Hepatocyte (in vitro differentiated cells): Measurements from ENCODE around the gene ZNF560.
"Not testable (repeated sequence)": the region's sequence is repeated elsewhere in the genome, so short reads cannot be mapped to it uniquely, and the experiment has no call there.

Experiments used
- EZH2 ChIP-seq: fragments of 200-600 bp; sonication (generic); IDR thresholded peaks from 2 replicates; pipeline ENCODE4 v1.6.1; 2016; ENCODE audit warnings: antibody characterized with exemption, mild to moderate bottlenecking, borderline replicate concordance
- EZH2phosphoT487 ChIP-seq: fragments of 200-600 bp; sonication (generic); IDR thresholded peaks from one replicate; pipeline ENCODE4 v1.6.1; 2018; ENCODE audit warnings: antibody characterized with exemption, mild to moderate bottlenecking, low read depth, moderate library complexity; ENCODE audit not compliant: unreplicated experiment, severe bottlenecking
- TF ChIP-seq, protein P1 (sequence below): fragments of 200-600 bp; sonication (generic); IDR thresholded peaks from 2 replicates; pipeline ENCODE4 v1.5.1; 2016; ENCODE audit warnings: antibody characterized with exemption, mild to moderate bottlenecking; ENCODE audit not compliant: poor library complexity

DNA sequence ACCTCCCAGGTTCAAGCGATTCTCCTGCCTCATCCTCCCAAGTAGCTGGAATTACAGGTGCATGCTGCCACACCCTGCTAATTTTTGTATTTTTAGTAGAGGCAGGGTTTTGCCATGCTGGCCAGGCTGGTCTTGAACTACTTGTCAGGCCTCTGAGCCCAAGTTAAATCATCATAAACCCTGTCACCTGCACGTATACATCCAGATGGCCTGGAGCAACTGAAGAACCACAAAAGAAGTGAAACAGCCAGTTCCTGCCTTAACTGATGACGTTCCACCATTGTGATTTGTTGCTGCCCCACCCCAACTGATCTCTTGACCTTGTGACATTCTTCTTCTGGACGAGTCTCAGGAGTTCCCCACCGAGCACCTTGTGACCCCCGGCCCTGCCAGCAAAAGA is 40.8 kb upstream of the ZNF560 start:
- not testable (repeated sequence) for TF ChIP-seq EZH2, EZH2phosphoT487
- TF ChIP-seq, protein P1, sequence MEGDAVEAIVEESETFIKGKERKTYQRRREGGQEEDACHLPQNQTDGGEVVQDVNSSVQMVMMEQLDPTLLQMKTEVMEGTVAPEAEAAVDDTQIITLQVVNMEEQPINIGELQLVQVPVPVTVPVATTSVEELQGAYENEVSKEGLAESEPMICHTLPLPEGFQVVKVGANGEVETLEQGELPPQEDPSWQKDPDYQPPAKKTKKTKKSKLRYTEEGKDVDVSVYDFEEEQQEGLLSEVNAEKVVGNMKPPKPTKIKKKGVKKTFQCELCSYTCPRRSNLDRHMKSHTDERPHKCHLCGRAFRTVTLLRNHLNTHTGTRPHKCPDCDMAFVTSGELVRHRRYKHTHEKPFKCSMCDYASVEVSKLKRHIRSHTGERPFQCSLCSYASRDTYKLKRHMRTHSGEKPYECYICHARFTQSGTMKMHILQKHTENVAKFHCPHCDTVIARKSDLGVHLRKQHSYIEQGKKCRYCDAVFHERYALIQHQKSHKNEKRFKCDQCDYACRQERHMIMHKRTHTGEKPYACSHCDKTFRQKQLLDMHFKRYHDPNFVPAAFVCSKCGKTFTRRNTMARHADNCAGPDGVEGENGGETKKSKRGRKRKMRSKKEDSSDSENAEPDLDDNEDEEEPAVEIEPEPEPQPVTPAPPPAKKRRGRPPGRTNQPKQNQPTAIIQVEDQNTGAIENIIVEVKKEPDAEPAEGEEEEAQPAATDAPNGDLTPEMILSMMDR, result not testable (repeated sequence)
